GM12872 (cell line): Measurements from ENCODE around the gene ZDHHC7.
A peak's percentile ranks its signal among the peaks of the same experiment; 100 is the strongest.

Source experiments
- CTCF ChIP-seq: IDR thresholded peaks from 3 replicates; pipeline ENCODE4 v1.5.1; 2011; ENCODE audit warnings: low read depth, mild to moderate bottlenecking, low read length, moderate library complexity; ENCODE audit not compliant: insufficient read depth

The ZDHHC7 gene

GRCh38 chr16:84960942-84961341, 50.4 kb downstream of the ZDHHC7 start:
- no peak for TF ChIP-seq CTCF

GRCh38 chr16:84959784-84960417, 51.4 kb downstream of the ZDHHC7 start:
- TF ChIP-seq CTCF: no peak

- peak; percentile 39; the same call in 2 of the 3 replicates for TF ChIP-seq CTCF
These were observed 52.2 kb downstream of the ZDHHC7 start for GRCh38 chr16:84959045-84959576.

- no peak for TF ChIP-seq CTCF
These were observed 53.5 kb downstream of the ZDHHC7 start for GRCh38 chr16:84957792-84958191.

- TF ChIP-seq CTCF: no peak
These were observed 54.1 kb downstream of the ZDHHC7 start for GRCh38 chr16:84957192-84957591.

GRCh38 chr16:84955427-84955826, 55.9 kb downstream of the ZDHHC7 start:
- no peak for TF ChIP-seq CTCF

GRCh38 chr16:84953190-84953746, 58.1 kb downstream of the ZDHHC7 start:
- no peak for TF ChIP-seq CTCF
